HepG2 (cell line): ENCODE measurements around the gene APBB2. TPM values are rescaled to one million over a fixed set of nuclear protein-coding genes. Genes with fewer than 3 reads are reported as not detected.

Experiments used
- ATAC-seq: fragments of 200-7000 bp; cut with Tn5 transposase; 3 replicates; pipeline ENCODE4 v1.9.1; 2020; ENCODE audit warnings: mild to moderate bottlenecking, moderate library complexity
- BruUV-seq: library from RNA; stranded (reverse); fragments of 400-500 nt; replicated peaks from 2 replicates; lab custom pipeline; 2021; lab: Mats Ljungman, UMichigan
- CTCF ChIA-PET: fragments of 300-600 bp; formaldehyde crosslinking; extraction: SDS; loops from one replicate; lab custom pipeline; 2021; ENCODE audit warnings: low total read pairs, inconsistent platforms, low intra/inter-chr PET ratio; lab: Yijun Ruan, JAX
- POLR2A ChIA-PET: fragments of 350-600 bp; sonication (Branson Sonifier 250); formaldehyde crosslinking; loops from one replicate; lab custom pipeline; 2020; ENCODE audit warnings: antibody characterized with exemption, inconsistent platforms; lab: Yijun Ruan, JAX
- DNase-seq: peaks from one replicate; pipeline ENCODE4 v3.0.0-alpha.2; 2015; ENCODE audit warnings: low spot score
- FAIRE-seq: peaks from 3 replicates; lab custom pipeline; 2011; peaks lifted over from hg19 to GRCh38; lab: Jason Lieb, UNC
- H2AFZ ChIP-seq: one replicate; pipeline ENCODE4 v1.6.1; 2011; ENCODE audit warnings: low read length, inconsistent platforms
- H3K27ac ChIP-seq: fragments of 300-600 bp; 3 replicates; pipeline ENCODE4 v1.8.0; 2011; ENCODE audit warnings: mixed run types, mild to moderate bottlenecking, mixed read lengths, low read length, inconsistent platforms; ENCODE audit not compliant: insufficient read depth; ENCODE audit errors: extremely low read length
- H3K27me3 ChIP-seq, 2 experiments: fragments of 200-600 bp in 1 of 2; 2 replicates in 1 of 2; 3 replicates in 1 of 2; pipeline versions ENCODE4 v1.6.0 to v1.8.0; 2011; ENCODE audit warnings: low read length in 2 of 2, mild to moderate bottlenecking in 2 of 2, moderate library complexity in 2 of 2, inconsistent platforms in 1 of 2; ENCODE audit not compliant: insufficient read depth in 2 of 2, control insufficient read depth in 1 of 2
- H3K36me3 ChIP-seq, 2 experiments: fragments of 200-600 bp in 1 of 2; replicated peaks in 1 of 2; 2 replicates in 1 of 2; 3 replicates in 1 of 2; pipeline versions ENCODE4 v1.5.1 to v1.8.0; 2011; ENCODE audit warnings: low read length in 2 of 2, inconsistent platforms in 1 of 2; ENCODE audit not compliant: insufficient read depth in 2 of 2, control insufficient read depth in 1 of 2
- H3K4me1 ChIP-seq: 2 replicates; pipeline ENCODE4 v1.5.1; 2012; ENCODE audit warnings: low read length, inconsistent platforms; ENCODE audit not compliant: insufficient read depth
- H3K4me2 ChIP-seq: 2 replicates; pipeline ENCODE4 v1.6.0; 2011; ENCODE audit warnings: low read depth, low read length, inconsistent platforms
- H3K4me3 ChIP-seq, 3 experiments: fragments of 200-600 bp in 1 of 3; sonication (generic), shearing (Covaris generic) in 1 of 3; replicated peaks in 1 of 3; 2 replicates each; pipeline ENCODE4 v1.5.1; 2011 to 2016; ENCODE audit warnings: low read length in 3 of 3, inconsistent platforms in 2 of 3, low read depth in 2 of 3, mild to moderate bottlenecking in 2 of 3, control low read depth in 1 of 3, mixed read lengths in 1 of 3; ENCODE audit not compliant: insufficient read depth in 1 of 3
- H3K79me2 ChIP-seq: one replicate; pipeline ENCODE4 v1.6.1; 2011; ENCODE audit warnings: low read length, inconsistent platforms; ENCODE audit not compliant: insufficient read depth
- H3K9ac ChIP-seq: 2 replicates; pipeline ENCODE4 v1.6.0; 2011; ENCODE audit warnings: mild to moderate bottlenecking, low read depth, low read length, inconsistent platforms; ENCODE audit not compliant: insufficient read depth
- H3K9me3 ChIP-seq: 2 replicates; pipeline ENCODE4 v1.5.1; 2012; ENCODE audit warnings: mild to moderate bottlenecking, low read length
- H4K20me1 ChIP-seq: 2 replicates; pipeline ENCODE4 v1.6.0; 2011; ENCODE audit warnings: inconsistent platforms, mild to moderate bottlenecking, low read length, moderate library complexity; ENCODE audit not compliant: insufficient read depth
- FIP1L1 ChIP-seq: fragments of 200-400 bp; formaldehyde crosslinking; IDR thresholded peaks from 2 replicates; pipeline ENCODE4 v1.6.1; 2018; ENCODE audit warnings: low read depth, mild to moderate bottlenecking, low read length, moderate library complexity, borderline replicate concordance; ENCODE audit not compliant: insufficient read depth
- FOSL2 ChIP-seq: sonication (generic); formaldehyde crosslinking; IDR thresholded peaks from 2 replicates; pipeline ENCODE4 v1.4.0; 2020; ENCODE audit warnings: missing genetic modification reagents
- MBD4 ChIP-seq: IDR thresholded peaks from 2 replicates; pipeline ENCODE4 v1.6.1; 2012; ENCODE audit warnings: low read length, inconsistent platforms, borderline replicate concordance
- NR2F1 ChIP-seq, 2 experiments: fragments of 450-650 bp in 1 of 2; formaldehyde crosslinking in 1 of 2; IDR thresholded peaks; 2 replicates each; pipeline versions ENCODE4 v1.5.0 to v1.6.1; 2016 to 2020; ENCODE audit warnings: mild to moderate bottlenecking in 1 of 2, missing compliant biosample characterization in 1 of 2, missing genetic modification reagents in 1 of 2, moderate library complexity in 1 of 2
- POLR2AphosphoS2 ChIP-seq: IDR thresholded peaks from 2 replicates; pipeline ENCODE4 v1.6.1; 2011; ENCODE audit warnings: low read depth, low read length, improper control_type of control experiment
- STAG1 ChIP-seq: sonication (generic); formaldehyde crosslinking; IDR thresholded peaks from 2 replicates; pipeline ENCODE4 v1.4.0; 2020; ENCODE audit warnings: missing genetic modification reagents
- TCF7L2 ChIP-seq: IDR thresholded peaks from 2 replicates; pipeline ENCODE4 v1.6.1; 2011; ENCODE audit warnings: mild to moderate bottlenecking, low read depth, low read length, moderate library complexity
- ZMAT3 ChIP-seq: sonication (generic); formaldehyde crosslinking; conservative IDR thresholded peaks from 2 replicates; pipeline ENCODE4 v1.7.0; 2021; ENCODE audit warnings: missing genetic modification reagents
- ZNF329 ChIP-seq: sonication (generic); formaldehyde crosslinking; IDR thresholded peaks from 2 replicates; pipeline ENCODE4 v1.9.0; 2021; ENCODE audit warnings: low read depth, mild to moderate bottlenecking, missing genetic modification reagents
- WGBS: methylation state at CpG from one replicate; pipeline ENCODE4 v1.1.6; 2017; ENCODE audit warnings: low lambda C conversion rate; 5-methylcytosine and 5-hydroxymethylcytosine counted together
- in situ Hi-C: cut with HindIII; loops from 2 replicates; pipeline ENCODE4 v1.10.0; 2017; ENCODE audit warnings: low pct_unique_long_range_greater_than_20kb; ENCODE audit not compliant: extremely low pct_ligation_motif_present
- intact Hi-C: fragments of 100-400 bp; cut with micrococcal nuclease; formaldehyde crosslinking; loops from one replicate; pipeline ENCODE4 v1.10.0; 2022; ENCODE audit not compliant: unreplicated experiment
- polyA plus RNA-seq, 8 experiments: library from polyadenylated mRNA; depleted of rRNA in 3 of 8; stranded (reverse) in 7 of 8; unstranded in 1 of 8; fragments of >200 nt; fragmentation: Illumina TruSeq in 4 of 8; extraction: Trizol in 4 of 8; gene quantifications; 2 replicates each; pipeline versions ENCODE4 v1.2.1 to v1.2.3, GENCODE V29; 2011 to 2016; ENCODE audit warnings: low read depth in 4 of 8, missing spikeins in 1 of 8, mixed read lengths in 1 of 8; ENCODE audit not compliant: insufficient read depth in 1 of 8
- total RNA-seq, 5 experiments: library from RNA; depleted of rRNA; stranded (reverse); fragments of >200 nt; fragmentation: Illumina TruSeq; extraction: Trizol; gene quantifications; 2 replicates each; pipeline ENCODE4 v1.2.3, GENCODE V29; 2016; ENCODE audit warnings: low read depth in 1 of 5
- TF ChIP-seq, protein P1 (sequence below): sonication (generic); formaldehyde crosslinking; IDR thresholded peaks from 2 replicates; pipeline ENCODE4 v1.5.0; 2020; ENCODE audit warnings: mild to moderate bottlenecking, missing genetic modification reagents, moderate library complexity

APBB2 gene
- total and polyA plus RNA-seq, 2 of the 13 experiments (the other 11 are each of a cell fraction or from before 2014, with no cell fraction given): 11.7 to 17.0 TPM

GRCh38 chr4:41232406-41232805 is 18.1 kb upstream of the APBB2 start:
- no peaks in the 10 kb centered on the region for H3K9me3 ChIP-seq
- TF ChIP-seq, protein P1, sequence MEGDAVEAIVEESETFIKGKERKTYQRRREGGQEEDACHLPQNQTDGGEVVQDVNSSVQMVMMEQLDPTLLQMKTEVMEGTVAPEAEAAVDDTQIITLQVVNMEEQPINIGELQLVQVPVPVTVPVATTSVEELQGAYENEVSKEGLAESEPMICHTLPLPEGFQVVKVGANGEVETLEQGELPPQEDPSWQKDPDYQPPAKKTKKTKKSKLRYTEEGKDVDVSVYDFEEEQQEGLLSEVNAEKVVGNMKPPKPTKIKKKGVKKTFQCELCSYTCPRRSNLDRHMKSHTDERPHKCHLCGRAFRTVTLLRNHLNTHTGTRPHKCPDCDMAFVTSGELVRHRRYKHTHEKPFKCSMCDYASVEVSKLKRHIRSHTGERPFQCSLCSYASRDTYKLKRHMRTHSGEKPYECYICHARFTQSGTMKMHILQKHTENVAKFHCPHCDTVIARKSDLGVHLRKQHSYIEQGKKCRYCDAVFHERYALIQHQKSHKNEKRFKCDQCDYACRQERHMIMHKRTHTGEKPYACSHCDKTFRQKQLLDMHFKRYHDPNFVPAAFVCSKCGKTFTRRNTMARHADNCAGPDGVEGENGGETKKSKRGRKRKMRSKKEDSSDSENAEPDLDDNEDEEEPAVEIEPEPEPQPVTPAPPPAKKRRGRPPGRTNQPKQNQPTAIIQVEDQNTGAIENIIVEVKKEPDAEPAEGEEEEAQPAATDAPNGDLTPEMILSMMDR (CRISPR knock-in tag): 0 out of 2 replicates have a peak, but pooled peaks have one; percentile 29
- peak; percentile 61 for TF ChIP-seq STAG1 (CRISPR knock-in tag)
- no peak for TF ChIP-seq TCF7L2
- TF ChIP-seq, all 625 proteins: peak for 2
- H4K20me1 ChIP-seq: no peaks in the 10 kb centered on the region
- POLR2A ChIA-PET: no interaction called here
- no peak; the same call in 2 of the 3 replicates for ATAC-seq
- no peak overlapping the region for H3K27ac ChIP-seq
- in situ Hi-C loops: no loop called here
- WGBS: 29% methylated on average over 5 of the region's 5 CpGs
- intact Hi-C loops: loop anchor here (5.0 kb wide), 1 partner anchor 305 kb away; no protein-coding TSS in a partner anchor
- no peak overlapping the region for H3K4me3 ChIP-seq
- no peak overlapping the region for H3K9ac ChIP-seq
- no peak overlapping the region for H2AFZ ChIP-seq
- H3K36me3 ChIP-seq: no peaks in the 10 kb centered on the region
- no peaks in the 10 kb centered on the region for H3K4me1 ChIP-seq
- DNase-seq: no peak
- FAIRE-seq: no peak
- no peak overlapping the region for H3K4me2 ChIP-seq
- H3K27me3 ChIP-seq: no peaks in the 10 kb centered on the region
- H3K79me2 ChIP-seq: no peaks in the 10 kb centered on the region
- no TSS peak for BruUV-seq
- CTCF ChIA-PET: interaction anchor here (0.6 kb wide), 1 partner anchor 256 kb away, joined by 3 read pairs; no protein-coding TSS in a partner anchor

- no peaks in the 10 kb centered on the region for H4K20me1 ChIP-seq
- no peak overlapping the region for H3K27ac ChIP-seq
- H3K4me2 ChIP-seq: no peak overlapping the region
- POLR2A ChIA-PET: no interaction called here
- no peak overlapping the region for H2AFZ ChIP-seq
- H3K27me3 ChIP-seq: no peaks in the 10 kb centered on the region
- 35% methylated on average over 4 of the region's 4 CpGs for WGBS
- H3K9me3 ChIP-seq: no peaks in the 10 kb centered on the region
- no peaks in the 10 kb centered on the region for H3K79me2 ChIP-seq
- in situ Hi-C loops: no loop called here
- H3K4me1 ChIP-seq: no peaks in the 10 kb centered on the region
- no peak overlapping the region for H3K4me3 ChIP-seq
- H3K9ac ChIP-seq: no peak overlapping the region
- BruUV-seq: no TSS peak
- no peak for FAIRE-seq
- no peak for ATAC-seq
- no peak for DNase-seq
- CTCF ChIA-PET: no interaction called here
- no peaks in the 10 kb centered on the region for H3K36me3 ChIP-seq
- intact Hi-C loops: no loop called here
- TF ChIP-seq FOSL2 (no peak), FIP1L1 (no peak), ZNF329 (no peak), NR2F1 (CRISPR knock-in tag; IDR thresholded peaks at IDR 0.05) (no peak), MBD4 (no peak), ZMAT3 (CRISPR knock-in tag) (no peak), POLR2AphosphoS2 (no peak)
These were observed 13.6 kb upstream of the APBB2 start for GRCh38 chr4:41227902-41228301.
